Natural killer cell (primary cell): ENCODE measurements around the gene HIP1R. TPM values are rescaled to one million over a fixed set of nuclear protein-coding genes. Genes with fewer than 3 reads are reported as not detected.

ENCODE experiments used
- ATAC-seq, 3 donors: fragments of 150-1000 bp in 2 of 3; fragments of 200-7000 bp in 1 of 3; cut with Tn5 transposase; 1 replicate in 1 of 3; 2 replicates in 2 of 3; pipeline ENCODE4 v1.10.0; 2021; ENCODE audit warnings: mild to moderate bottlenecking in 2 of 3, moderate library complexity in 2 of 3
- DNase-seq, 2 donors: peaks; one replicate each; pipeline versions ENCODE4 v3.0.0 to v3.0.0-alpha.2; 2013 to 2021; ENCODE audit warnings: mixed read lengths in 1 of 2
- H3K27ac ChIP-seq: one replicate; pipeline ENCODE4 v1.5.1; 2013; ENCODE audit warnings: mild to moderate bottlenecking, low read length
- H3K27me3 ChIP-seq: one replicate; pipeline ENCODE4 v1.6.1; 2013; ENCODE audit warnings: low read length; ENCODE audit not compliant: control insufficient read depth, insufficient read depth
- H3K36me3 ChIP-seq: one replicate; pipeline ENCODE4 v1.6.1; 2013; ENCODE audit warnings: low read length; ENCODE audit not compliant: control insufficient read depth, insufficient read depth
- H3K4me1 ChIP-seq: one replicate; pipeline ENCODE4 v1.6.1; 2013; ENCODE audit warnings: low read length; ENCODE audit not compliant: control insufficient read depth, insufficient read depth
- H3K4me3 ChIP-seq: one replicate; pipeline ENCODE4 v1.5.1; 2013; ENCODE audit warnings: low read length
- H3K9me3 ChIP-seq: one replicate; pipeline ENCODE4 v1.6.1; 2013; ENCODE audit warnings: low read length; ENCODE audit not compliant: control insufficient read depth, insufficient read depth
- H3K27ac Mint-ChIP-seq, 2 donors: one replicate each; pipeline ENCODE4 v1.8.0; 2022; ENCODE audit warnings: mild to moderate bottlenecking in 2 of 2, mixed read lengths in 2 of 2, moderate library complexity in 1 of 2
- H3K27me3 Mint-ChIP-seq, 2 donors: one replicate each; pipeline ENCODE4 v1.8.0; 2022; ENCODE audit warnings: low read depth in 2 of 2, mixed read lengths in 2 of 2
- H3K36me3 Mint-ChIP-seq: one replicate; pipeline ENCODE4 v1.8.0; 2022; ENCODE audit warnings: mixed read lengths
- H3K4me1 Mint-ChIP-seq, 2 donors: one replicate each; pipeline ENCODE4 v1.8.0; 2022; ENCODE audit warnings: mixed read lengths in 2 of 2
- H3K4me3 Mint-ChIP-seq: one replicate; pipeline ENCODE4 v1.8.0; 2022; ENCODE audit warnings: mild to moderate bottlenecking, moderate library complexity, mixed read lengths
- H3K9me3 Mint-ChIP-seq, 2 donors: one replicate each; pipeline ENCODE4 v1.8.0; 2022; ENCODE audit warnings: mixed read lengths in 2 of 2
- CTCF ChIP-seq: fragments of 200-600 bp; IDR thresholded peaks from one replicate; pipeline ENCODE4 v1.8.0; 2022; ENCODE audit warnings: antibody characterized with exemption
- WGBS: methylation state at CpG from one replicate; pipeline ENCODE4 v1.1.7; 2013; ENCODE audit warnings: missing lambda C conversion rate; ENCODE audit not compliant: insufficient coverage; 5-methylcytosine and 5-hydroxymethylcytosine counted together
- intact Hi-C: fragments of 100-400 bp; cut with micrococcal nuclease; formaldehyde crosslinking; loops from one replicate; pipeline ENCODE4 v1.14.2; 2022
- total RNA-seq, 4 donors: library from RNA; stranded (reverse); fragments of 120-200 nt in 1 of 4; gene quantifications; one replicate each; pipeline versions ENCODE4 v1.2.3 to v1.2.4, GENCODE V29; 2013 to 2022

Gene HIP1R
- total RNA-seq, 3 donors from 2014 or later (not counting 1 experiment from before 2014, with no cell fraction given): 78.6 to 93.1 (median 85.5) TPM

- H3K4me3 Mint-ChIP-seq: peak overlapping the region; percentile 83
- intact Hi-C loops: loop anchor here (2.0 to 5.0 kb wide), 2 partner anchors 15 to 72 kb away; no protein-coding TSS in a partner anchor
- peak overlapping the region; percentile 81 to 88 for H3K27ac Mint-ChIP-seq
- H3K9me3 Mint-ChIP-seq: no peaks in the 10 kb centered on the region
- H3K36me3 ChIP-seq: peaks cover 3% of the 10 kb centered on the region
- 83% methylated on average over 9 of the region's 10 CpGs for WGBS
- H3K4me1 Mint-ChIP-seq: peaks cover 93 to 94% of the 10 kb centered on the region in 2 donors
- ATAC-seq (no peak), DNase-seq (peak in 1 of 2 donors; percentile 4)
- no peaks in the 10 kb centered on the region for H3K36me3 Mint-ChIP-seq
- H3K4me3 ChIP-seq: no peak overlapping the region
- TF ChIP-seq CTCF: no peak
- no peak overlapping the region for H3K27ac ChIP-seq
- H3K27me3 ChIP-seq: no peaks in the 10 kb centered on the region
- no peaks in the 10 kb centered on the region for H3K27me3 Mint-ChIP-seq
- H3K9me3 ChIP-seq: no peaks in the 10 kb centered on the region
- H3K4me1 ChIP-seq: peaks cover 73% of the 10 kb centered on the region
Observed at GRCh38 chr12:122880155-122880667, 45.0 kb downstream of the HIP1R start.

- Mint-ChIP-seq H3K27me3 (no peaks in the 10 kb centered on the region), H3K4me3 (peak overlapping the region; percentile 83), H3K9me3 (no peaks in the 10 kb centered on the region), H3K4me1 (peaks cover 89 to 90% of the 10 kb centered on the region in 2 donors), H3K27ac (peak overlapping the region; percentile 81 to 88), H3K36me3 (no peaks in the 10 kb centered on the region)
- ATAC-seq (peak; percentile 57 to 71 (median 58)), DNase-seq (peak; percentile 21 to 57)
- H3K9me3 ChIP-seq: no peaks in the 10 kb centered on the region
- H3K4me1 ChIP-seq: peaks cover 69% of the 10 kb centered on the region
- no peak overlapping the region for H3K27ac ChIP-seq
- TF ChIP-seq CTCF: peak; percentile 25
- H3K4me3 ChIP-seq: no peak overlapping the region
- H3K27me3 ChIP-seq: no peaks in the 10 kb centered on the region
- WGBS: 65% methylated on average over 8 of the region's 8 CpGs
- H3K36me3 ChIP-seq: peaks cover 3% of the 10 kb centered on the region
- intact Hi-C loops: loop anchor here (2.0 to 5.0 kb wide), 2 partner anchors 14 to 72 kb away; no protein-coding TSS in a partner anchor
Observed at GRCh38 chr12:122880668-122881067, 45.4 kb downstream of the HIP1R start.

GRCh38 chr12:122882908-122883558 lies 47.8 kb downstream of the HIP1R start:
- no peak for ATAC-seq
- WGBS: 29% methylated on average over 7 of the region's 11 CpGs
- Histone ChIP-seq H3K36me3 (peaks cover 3% of the 10 kb centered on the region), H3K4me1 (peaks cover 69% of the 10 kb centered on the region), H3K27me3 (no peaks in the 10 kb centered on the region), H3K4me3 (no peak overlapping the region), H3K27ac (no peak overlapping the region), H3K9me3 (no peaks in the 10 kb centered on the region)
- no peak for DNase-seq
- peak overlapping the region; percentile 69 to 81 for H3K27ac Mint-ChIP-seq
- peaks cover 88 to 90% of the 10 kb centered on the region in 2 donors for H3K4me1 Mint-ChIP-seq
- no peaks in the 10 kb centered on the region for H3K27me3 Mint-ChIP-seq
- peak overlapping the region; percentile 73 for H3K4me3 Mint-ChIP-seq
- no peak for TF ChIP-seq CTCF
- intact Hi-C loops: loop anchor here (5.0 kb wide), 1 partner anchor 69 kb away; no protein-coding TSS in a partner anchor
- no peaks in the 10 kb centered on the region for H3K36me3 Mint-ChIP-seq
- no peaks in the 10 kb centered on the region for H3K9me3 Mint-ChIP-seq
